HepG2 (cell line): ENCODE data around the gene ARTN. TPM values are rescaled to one million over a fixed set of nuclear protein-coding genes. Genes with fewer than 3 reads are reported as not detected.

Experiments
- IKZF4 ChIP-seq: sonication (generic); formaldehyde crosslinking; IDR thresholded peaks from 2 replicates; pipeline ENCODE4 v1.5.1; 2020; ENCODE audit warnings: borderline replicate concordance, mild to moderate bottlenecking, low read depth, missing genetic modification reagents; ENCODE audit errors: not compliant biosample characterization
- MZF1 ChIP-seq: sonication (generic); formaldehyde crosslinking; IDR thresholded peaks from 2 replicates; pipeline ENCODE4 v1.8.1; 2023; ENCODE audit warnings: mild to moderate bottlenecking, missing genetic modification reagents, borderline replicate concordance
- NRL ChIP-seq: sonication (generic); formaldehyde crosslinking; IDR thresholded peaks from 2 replicates; pipeline ENCODE4 v1.5.0; 2020; ENCODE audit warnings: missing genetic modification reagents, mild to moderate bottlenecking, moderate library complexity, borderline replicate concordance
- POGZ ChIP-seq: sonication (generic); formaldehyde crosslinking; IDR thresholded peaks from 2 replicates; pipeline ENCODE4 v1.4.0; 2020; ENCODE audit warnings: mild to moderate bottlenecking, missing genetic modification reagents
- SIN3B ChIP-seq: fragments of 150-350 bp; IDR thresholded peaks from 2 replicates; pipeline ENCODE4 v1.6.1; 2014; ENCODE audit warnings: low read length
- SOX6 ChIP-seq, 2 experiments: fragments of 450-650 bp in 1 of 2; sonication (generic) in 1 of 2; formaldehyde crosslinking in 1 of 2; IDR thresholded peaks; 2 replicates each; pipeline versions ENCODE4 v1.4.0 to v1.6.1; 2017 to 2020; ENCODE audit warnings: antibody characterized with exemption in 1 of 2, mild to moderate bottlenecking in 1 of 2, missing genetic modification reagents in 1 of 2
- TARDBP ChIP-seq: sonication (generic); formaldehyde crosslinking; IDR thresholded peaks from 2 replicates; pipeline ENCODE4 v1.8.0; 2022; ENCODE audit warnings: mild to moderate bottlenecking, missing genetic modification reagents
- THYN1 ChIP-seq: sonication (generic); formaldehyde crosslinking; IDR thresholded peaks from 2 replicates; pipeline ENCODE4 v1.8.1; 2023; ENCODE audit warnings: low read depth, mild to moderate bottlenecking, moderate library complexity, missing genetic modification reagents, borderline replicate concordance
- ZNF230 ChIP-seq: sonication (generic); formaldehyde crosslinking; IDR thresholded peaks from 2 replicates; pipeline ENCODE4 v1.4.0; 2020; ENCODE audit warnings: mild to moderate bottlenecking, missing genetic modification reagents
- ZNF260 ChIP-seq: sonication (generic); formaldehyde crosslinking; IDR thresholded peaks from 2 replicates; pipeline ENCODE4 v1.4.0; 2020; ENCODE audit warnings: missing genetic modification reagents, low read depth, mild to moderate bottlenecking, borderline replicate concordance
- ZNF292 ChIP-seq: sonication (generic); formaldehyde crosslinking; IDR thresholded peaks from 2 replicates; pipeline ENCODE4 v1.8.1; 2022; ENCODE audit warnings: mild to moderate bottlenecking, low read depth, missing genetic modification reagents, borderline replicate concordance
- ZNF367 ChIP-seq: sonication (generic); formaldehyde crosslinking; IDR thresholded peaks from 2 replicates; pipeline ENCODE4 v1.4.0; 2020; ENCODE audit warnings: missing genetic modification reagents, borderline replicate concordance
- ZNF44 ChIP-seq: sonication (generic); formaldehyde crosslinking; IDR thresholded peaks from 2 replicates; pipeline ENCODE4 v1.5.1; 2020; ENCODE audit warnings: mild to moderate bottlenecking, missing genetic modification reagents
- ZNF530 ChIP-seq: sonication (generic); formaldehyde crosslinking; IDR thresholded peaks from 2 replicates; pipeline ENCODE4 v1.5.0; 2020; ENCODE audit warnings: low read depth, mild to moderate bottlenecking, missing genetic modification reagents
- ZNF777 ChIP-seq: sonication (generic); formaldehyde crosslinking; IDR thresholded peaks from 2 replicates; pipeline ENCODE4 v1.4.0; 2020; ENCODE audit warnings: missing genetic modification reagents
- ZNF891 ChIP-seq: sonication (generic); formaldehyde crosslinking; IDR thresholded peaks from 2 replicates; pipeline ENCODE4 v1.5.0; 2020; ENCODE audit warnings: mild to moderate bottlenecking, missing genetic modification reagents
- polyA plus RNA-seq, 8 experiments: library from polyadenylated mRNA; depleted of rRNA in 3 of 8; stranded (reverse) in 7 of 8; unstranded in 1 of 8; fragments of >200 nt; fragmentation: Illumina TruSeq in 4 of 8; extraction: Trizol in 4 of 8; gene quantifications; 2 replicates each; pipeline versions ENCODE4 v1.2.1 to v1.2.3, GENCODE V29; 2011 to 2016; ENCODE audit warnings: low read depth in 4 of 8, missing spikeins in 1 of 8, mixed read lengths in 1 of 8; ENCODE audit not compliant: insufficient read depth in 1 of 8
- total RNA-seq, 5 experiments: library from RNA; depleted of rRNA; stranded (reverse); fragments of >200 nt; fragmentation: Illumina TruSeq; extraction: Trizol; gene quantifications; 2 replicates each; pipeline ENCODE4 v1.2.3, GENCODE V29; 2016; ENCODE audit warnings: low read depth in 1 of 5
- TF ChIP-seq, protein P1 (sequence below): sonication (generic); formaldehyde crosslinking; IDR thresholded peaks from 2 replicates; pipeline ENCODE4 v1.5.0; 2020; ENCODE audit warnings: missing genetic modification reagents
- TF ChIP-seq, protein P2 (sequence below): sonication (generic); formaldehyde crosslinking; IDR thresholded peaks from 2 replicates; pipeline ENCODE4 v1.5.1; 2020; ENCODE audit warnings: mild to moderate bottlenecking, missing genetic modification reagents, borderline replicate concordance
- TF ChIP-seq, protein P3 (sequence below): sonication (generic); formaldehyde crosslinking; IDR thresholded peaks from 2 replicates; pipeline ENCODE4 v1.4.0; 2020; ENCODE audit warnings: missing genetic modification reagents, borderline replicate concordance

ARTN gene
- total and polyA plus RNA-seq, 2 of the 13 experiments (the other 11 are each of a cell fraction or from before 2014, with no cell fraction given), result 0.11 to 0.62 TPM

DNA sequence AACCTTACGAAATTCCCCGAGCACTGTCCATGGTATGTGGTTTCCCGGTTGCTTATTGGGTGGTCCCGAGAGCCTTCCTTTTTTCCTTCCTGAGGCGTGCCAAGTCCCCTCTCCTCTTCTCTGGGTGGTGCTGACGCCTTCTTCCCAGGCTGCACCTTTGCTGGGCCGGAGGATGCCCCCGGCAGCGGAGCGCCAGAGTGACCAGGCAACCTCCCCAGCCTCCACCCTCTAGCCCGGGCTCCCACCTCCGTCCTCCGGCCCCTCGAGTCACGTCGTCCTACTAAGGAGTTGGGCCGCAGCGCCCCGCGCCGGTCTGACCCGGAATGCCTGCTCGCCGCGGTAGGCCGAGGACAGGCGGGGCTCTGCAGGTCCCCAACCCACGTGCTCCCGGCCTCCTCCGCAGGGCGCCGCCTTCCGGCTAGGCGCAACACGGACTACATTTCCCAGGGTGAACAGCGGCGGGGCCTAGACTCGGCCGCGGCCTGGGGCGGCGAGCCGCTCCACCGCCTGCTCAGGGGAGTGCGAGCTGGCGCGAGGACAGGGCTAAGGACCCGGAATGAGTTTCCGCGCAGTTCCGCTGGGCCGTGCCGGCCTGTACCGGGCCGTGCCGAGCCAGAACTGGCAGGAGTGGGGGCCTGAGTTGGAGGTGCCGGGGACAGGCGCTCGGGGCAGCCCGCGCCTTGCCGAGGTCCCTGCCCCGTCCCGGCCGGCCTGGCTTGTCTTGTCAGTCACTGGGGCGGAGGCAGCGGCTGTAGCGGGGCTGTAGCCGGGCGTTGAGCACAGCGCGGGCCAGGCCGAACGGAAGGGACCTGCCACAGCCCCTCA is 12.8 kb downstream of the ARTN start, which contains the start of gene IPO13 (continued):
- TF ChIP-seq ZNF891 (CRISPR knock-in tag) (0 out of 2 replicates have a peak, but pooled peaks have one; percentile 66), IKZF4 (peak; percentile 82), POGZ (CRISPR knock-in tag) (peak; percentile 82), ZNF260 (CRISPR knock-in tag) (no peak), MZF1 (CRISPR knock-in tag) (peak; percentile 74; the same call in 1 of the 2 replicates), ZNF530 (CRISPR knock-in tag) (no peak), TARDBP (CRISPR knock-in tag) (peak; percentile 96), ZNF230 (peak; percentile 92), ZNF777 (CRISPR knock-in tag) (no peak; the same call in 1 of the 2 replicates), THYN1 (CRISPR knock-in tag) (no peak), ZNF292 (no peak), SIN3B (no peak), NRL (CRISPR knock-in tag) (peak; percentile 67), ZNF367 (CRISPR knock-in tag) (no peak), ZNF44 (peak; percentile 71; the same call in 1 of the 2 replicates), SOX6 (IDR thresholded peaks at IDR 0.05) (no peak), SOX6 (CRISPR knock-in tag; IDR thresholded peaks at IDR 0.05) (peak; percentile 84)
- TF ChIP-seq, protein P1, sequence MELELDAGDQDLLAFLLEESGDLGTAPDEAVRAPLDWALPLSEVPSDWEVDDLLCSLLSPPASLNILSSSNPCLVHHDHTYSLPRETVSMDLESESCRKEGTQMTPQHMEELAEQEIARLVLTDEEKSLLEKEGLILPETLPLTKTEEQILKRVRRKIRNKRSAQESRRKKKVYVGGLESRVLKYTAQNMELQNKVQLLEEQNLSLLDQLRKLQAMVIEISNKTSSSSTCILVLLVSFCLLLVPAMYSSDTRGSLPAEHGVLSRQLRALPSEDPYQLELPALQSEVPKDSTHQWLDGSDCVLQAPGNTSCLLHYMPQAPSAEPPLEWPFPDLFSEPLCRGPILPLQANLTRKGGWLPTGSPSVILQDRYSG (CRISPR knock-in tag), result no peak
- TF ChIP-seq, protein P2, sequence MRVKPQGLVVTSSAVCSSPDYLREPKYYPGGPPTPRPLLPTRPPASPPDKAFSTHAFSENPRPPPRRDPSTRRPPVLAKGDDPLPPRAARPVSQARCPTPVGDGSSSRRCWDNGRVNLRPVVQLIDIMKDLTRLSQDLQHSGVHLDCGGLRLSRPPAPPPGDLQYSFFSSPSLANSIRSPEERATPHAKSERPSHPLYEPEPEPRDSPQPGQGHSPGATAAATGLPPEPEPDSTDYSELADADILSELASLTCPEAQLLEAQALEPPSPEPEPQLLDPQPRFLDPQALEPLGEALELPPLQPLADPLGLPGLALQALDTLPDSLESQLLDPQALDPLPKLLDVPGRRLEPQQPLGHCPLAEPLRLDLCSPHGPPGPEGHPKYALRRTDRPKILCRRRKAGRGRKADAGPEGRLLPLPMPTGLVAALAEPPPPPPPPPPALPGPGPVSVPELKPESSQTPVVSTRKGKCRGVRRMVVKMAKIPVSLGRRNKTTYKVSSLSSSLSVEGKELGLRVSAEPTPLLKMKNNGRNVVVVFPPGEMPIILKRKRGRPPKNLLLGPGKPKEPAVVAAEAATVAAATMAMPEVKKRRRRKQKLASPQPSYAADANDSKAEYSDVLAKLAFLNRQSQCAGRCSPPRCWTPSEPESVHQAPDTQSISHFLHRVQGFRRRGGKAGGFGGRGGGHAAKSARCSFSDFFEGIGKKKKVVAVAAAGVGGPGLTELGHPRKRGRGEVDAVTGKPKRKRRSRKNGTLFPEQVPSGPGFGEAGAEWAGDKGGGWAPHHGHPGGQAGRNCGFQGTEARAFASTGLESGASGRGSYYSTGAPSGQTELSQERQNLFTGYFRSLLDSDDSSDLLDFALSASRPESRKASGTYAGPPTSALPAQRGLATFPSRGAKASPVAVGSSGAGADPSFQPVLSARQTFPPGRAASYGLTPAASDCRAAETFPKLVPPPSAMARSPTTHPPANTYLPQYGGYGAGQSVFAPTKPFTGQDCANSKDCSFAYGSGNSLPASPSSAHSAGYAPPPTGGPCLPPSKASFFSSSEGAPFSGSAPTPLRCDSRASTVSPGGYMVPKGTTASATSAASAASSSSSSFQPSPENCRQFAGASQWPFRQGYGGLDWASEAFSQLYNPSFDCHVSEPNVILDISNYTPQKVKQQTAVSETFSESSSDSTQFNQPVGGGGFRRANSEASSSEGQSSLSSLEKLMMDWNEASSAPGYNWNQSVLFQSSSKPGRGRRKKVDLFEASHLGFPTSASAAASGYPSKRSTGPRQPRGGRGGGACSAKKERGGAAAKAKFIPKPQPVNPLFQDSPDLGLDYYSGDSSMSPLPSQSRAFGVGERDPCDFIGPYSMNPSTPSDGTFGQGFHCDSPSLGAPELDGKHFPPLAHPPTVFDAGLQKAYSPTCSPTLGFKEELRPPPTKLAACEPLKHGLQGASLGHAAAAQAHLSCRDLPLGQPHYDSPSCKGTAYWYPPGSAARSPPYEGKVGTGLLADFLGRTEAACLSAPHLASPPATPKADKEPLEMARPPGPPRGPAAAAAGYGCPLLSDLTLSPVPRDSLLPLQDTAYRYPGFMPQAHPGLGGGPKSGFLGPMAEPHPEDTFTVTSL, result peak; percentile 70; the same call in 1 of the 2 replicates
- TF ChIP-seq, protein P3, sequence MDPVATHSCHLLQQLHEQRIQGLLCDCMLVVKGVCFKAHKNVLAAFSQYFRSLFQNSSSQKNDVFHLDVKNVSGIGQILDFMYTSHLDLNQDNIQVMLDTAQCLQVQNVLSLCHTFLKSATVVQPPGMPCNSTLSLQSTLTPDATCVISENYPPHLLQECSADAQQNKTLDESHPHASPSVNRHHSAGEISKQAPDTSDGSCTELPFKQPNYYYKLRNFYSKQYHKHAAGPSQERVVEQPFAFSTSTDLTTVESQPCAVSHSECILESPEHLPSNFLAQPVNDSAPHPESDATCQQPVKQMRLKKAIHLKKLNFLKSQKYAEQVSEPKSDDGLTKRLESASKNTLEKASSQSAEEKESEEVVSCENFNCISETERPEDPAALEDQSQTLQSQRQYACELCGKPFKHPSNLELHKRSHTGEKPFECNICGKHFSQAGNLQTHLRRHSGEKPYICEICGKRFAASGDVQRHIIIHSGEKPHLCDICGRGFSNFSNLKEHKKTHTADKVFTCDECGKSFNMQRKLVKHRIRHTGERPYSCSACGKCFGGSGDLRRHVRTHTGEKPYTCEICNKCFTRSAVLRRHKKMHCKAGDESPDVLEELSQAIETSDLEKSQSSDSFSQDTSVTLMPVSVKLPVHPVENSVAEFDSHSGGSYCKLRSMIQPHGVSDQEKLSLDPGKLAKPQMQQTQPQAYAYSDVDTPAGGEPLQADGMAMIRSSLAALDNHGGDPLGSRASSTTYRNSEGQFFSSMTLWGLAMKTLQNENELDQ (CRISPR knock-in tag), result no peak
